Heart left ventricle (tissue), 16 donors: ENCODE measurements around the gene CYBA. TPM values are rescaled to one million over a fixed set of nuclear protein-coding genes. Genes with fewer than 3 reads are reported as not detected.

Experiments used
- ATAC-seq, 4 donors: fragments of 200-7000 bp; cut with Tn5 transposase; one replicate each; pipeline ENCODE4 v1.9.1; 2020 to 2022; ENCODE audit warnings: moderate library complexity in 4 of 4, mild to moderate bottlenecking in 3 of 4, moderate number of reproducible peaks in 1 of 4
- DNase-seq, 5 donors: peaks; one replicate each; pipeline ENCODE4 v3.0.0-alpha.2; 2020
- H3K27ac ChIP-seq, 12 donors: fragments of 200-600 bp; sonication (generic) in 4 of 12; one replicate each; pipeline versions ENCODE4 v1.5.0 to v1.8.0; 2016 to 2022; ENCODE audit warnings: mild to moderate bottlenecking in 2 of 12
- H3K27me3 ChIP-seq, 9 donors: fragments of 200-600 bp; sonication (generic) in 2 of 9; one replicate each; pipeline versions ENCODE4 v1.5.1 to v1.8.0; 2016 to 2022; ENCODE audit warnings: mild to moderate bottlenecking in 3 of 9
- H3K36me3 ChIP-seq, 9 donors: fragments of 200-600 bp; sonication (generic) in 2 of 9; one replicate each; pipeline versions ENCODE4 v1.5.0 to v1.8.0; 2018 to 2022; ENCODE audit warnings: mild to moderate bottlenecking in 2 of 9
- H3K4me1 ChIP-seq, 12 donors: fragments of 200-600 bp; sonication (generic) in 4 of 12; one replicate each; pipeline versions ENCODE4 v1.5.0 to v1.8.0; 2016 to 2022; ENCODE audit warnings: mild to moderate bottlenecking in 3 of 12
- H3K4me3 ChIP-seq, 12 donors: fragments of 200-600 bp; sonication (generic) in 4 of 12; one replicate each; pipeline versions ENCODE4 v1.5.0 to v1.8.0; 2017 to 2022; ENCODE audit warnings: mild to moderate bottlenecking in 9 of 12, moderate library complexity in 4 of 12
- H3K9me3 ChIP-seq, 12 donors: fragments of 200-600 bp; sonication (generic) in 4 of 12; one replicate each; pipeline versions ENCODE4 v1.5.0 to v1.8.0; 2016 to 2022; ENCODE audit warnings: mild to moderate bottlenecking in 1 of 12
- CTCF ChIP-seq, 12 donors: fragments of 200-600 bp; sonication (generic) in 4 of 12; IDR thresholded peaks; one replicate each; pipeline versions ENCODE4 v1.5.0 to v1.8.0; 2018 to 2022; ENCODE audit warnings: antibody characterized with exemption in 12 of 12, mild to moderate bottlenecking in 5 of 12
- POLR2A ChIP-seq, 2 donors: fragments of 450-650 bp; IDR thresholded peaks; one replicate each; pipeline ENCODE4 v1.6.1; 2017; ENCODE audit warnings: antibody characterized with exemption in 2 of 2, mild to moderate bottlenecking in 2 of 2, moderate library complexity in 2 of 2
- WGBS, 4 donors: extraction: QIAGEN DNeasy Blood & Tissue Kit in 2 of 4; methylation state at CpG; one replicate each; pipeline versions ENCODE4 v1.1.5 to v1.1.7; 2013 to 2018; 5-methylcytosine and 5-hydroxymethylcytosine counted together
- intact Hi-C, 10 donors: fragments of 100-400 bp; cut with DNase I; formaldehyde crosslinking; loops; one replicate each; pipeline versions ENCODE4 v1.11.1 to v1.14.2; 2022
- polyA plus RNA-seq, 2 donors: library from polyadenylated mRNA; stranded (reverse); fragments of 200-250 nt; gene quantifications; one replicate each; pipeline ENCODE4 v1.2.3, GENCODE V29; 2013
- total RNA-seq, 9 donors: library from RNA; depleted of rRNA in 2 of 9; stranded (reverse); fragments of >200 nt in 2 of 9; fragmentation: NEBNext Ultra II Directional in 3 of 9; extraction: Animal tissue kit (Norgen Biotek cat#: 25700) in 3 of 9; gene quantifications; one replicate each; pipeline versions ENCODE4 v1.1.0 to v1.2.4, GENCODE V29; 2016 to 2023
- donor health status: ischemic (EF 13 %, LVEDD 7.1; RV severe dilation, severe dysfunction).
- donor health status: healthy with polysubstance abuse.
- donor health status: DM: no; HTN: yes; CAD: no.
- donor health status: DM: no; HTN: no; CAD: no.
- donor health status: ischemic (EF 25% LVEDD 6.9; RV normal size, moderate dysfunction).
- donor health status: ischemic (EF 25% LVEDD 5.7; RV mildly dilated, moderate dysfunction).
- donor health status: healthy.
- donor health status: DM: yes; HTN: yes; CAD: no.
- donor health status: ischemic (EF 35%, LVEDD 5.7; RV mildly dilated, moderate dysfunction).
- donor health status: nonischemic (EF 11% LVEDD 7.7; RV severe dilation, severe dysfunction).
- donor health status: DM: yes; HTN: yes; CAD: no.
- donor health status: PGD.
- donor health status: ischemic (EF 29% LVEDD 5.4; RV normal size, mild dysfunction).
- donor health status: nonischemic (EF 23%, LVEDD 6.1; RV moderate dilation, normal function).

Gene CYBA
- total and polyA plus RNA-seq, 11 donors = 22.6 to 227 (median 46.5) TPM

GRCh38 chr16:88608076-88608475 lies 42.8 kb downstream of the CYBA start:
- TF ChIP-seq POLR2A (IDR thresholded peaks at IDR 0.05) (no peak), CTCF (IDR thresholded peaks at IDR 0.05) (no peak)
- Histone ChIP-seq H3K4me3 (no peak overlapping the region), H3K27me3 (no peaks in the 10 kb centered on the region), H3K4me1 (peaks cover 0 to 10% (median 0%) of the 10 kb centered on the region in 12 donors), H3K9me3 (no peaks in the 10 kb centered on the region), H3K36me3 (peaks cover 0 to 86% (median 74%) of the 10 kb centered on the region in 9 donors), H3K27ac (no peak overlapping the region)
- no peak for ATAC-seq
- WGBS, 4 donors = 86 to 93% (median 89%) methylated on average over 6 of the region's 6 CpGs
- intact Hi-C loops = no loop called here
- peak in 1 of 5 donors; percentile 5 for DNase-seq

- peaks cover 0 to 84% (median 75%) of the 10 kb centered on the region in 9 donors for H3K36me3 ChIP-seq
- H3K4me3 ChIP-seq = no peak overlapping the region
- intact Hi-C loops = no loop called here
- DNase-seq (peak in 1 of 5 donors; percentile 13), ATAC-seq (no peak)
- WGBS, 4 donors = 91 to 93% (median 93%) methylated on average over 17 of the region's 17 CpGs
- H3K27ac ChIP-seq = no peak overlapping the region
- no peaks in the 10 kb centered on the region for H3K27me3 ChIP-seq
- no peak for TF ChIP-seq POLR2A (IDR thresholded peaks at IDR 0.05)
- peaks cover 0 to 10% (median 0%) of the 10 kb centered on the region in 12 donors for H3K4me1 ChIP-seq
- H3K9me3 ChIP-seq = no peaks in the 10 kb centered on the region
Measured at GRCh38 chr16:88606148-88606757, 44.6 kb downstream of the CYBA start.

- no peak for TF ChIP-seq POLR2A (IDR thresholded peaks at IDR 0.05)
- TF ChIP-seq CTCF (IDR thresholded peaks at IDR 0.05) = no peak
- ATAC-seq (peak in 3 of 4 donors; percentile 44 to 77 (median 59)), DNase-seq (peak in 1 of 5 donors; percentile 29)
- WGBS, 4 donors = 62 to 76% (median 66%) methylated on average over 17 to 20 of the region's 20 CpGs
- H3K36me3 ChIP-seq = peaks cover 0 to 84% (median 75%) of the 10 kb centered on the region in 9 donors
- no peaks in the 10 kb centered on the region for H3K9me3 ChIP-seq
- no peaks in the 10 kb centered on the region for H3K27me3 ChIP-seq
- no peak overlapping the region for H3K4me3 ChIP-seq
- H3K27ac ChIP-seq = no peak overlapping the region
- peaks cover 0 to 16% (median 2%) of the 10 kb centered on the region in 12 donors for H3K4me1 ChIP-seq
- intact Hi-C loops = no loop called here
Measured at GRCh38 chr16:88605186-88606147, 45.4 kb downstream of the CYBA start.

GRCh38 chr16:88602091-88602490 lies 48.8 kb downstream of the CYBA start:
- intact Hi-C loops = no loop called here
- H3K27me3 ChIP-seq = no peaks in the 10 kb centered on the region
- H3K4me3 ChIP-seq = no peak overlapping the region
- TF ChIP-seq POLR2A (IDR thresholded peaks at IDR 0.05) (no peak), CTCF (IDR thresholded peaks at IDR 0.05) (no peak)
- H3K9me3 ChIP-seq = no peaks in the 10 kb centered on the region
- H3K4me1 ChIP-seq = peaks cover 0 to 39% (median 21%) of the 10 kb centered on the region in 12 donors
- H3K36me3 ChIP-seq = peaks cover 0 to 84% (median 71%) of the 10 kb centered on the region in 9 donors
- ATAC-seq (no peak), DNase-seq (peak in 1 of 5 donors; percentile 28)
- H3K27ac ChIP-seq = no peak overlapping the region
- WGBS, 4 donors = 89 to 95% (median 90%) methylated on average over 3 to 7 of the region's 7 CpGs
